NCI-H2227 (cell line): ENCODE measurements around the gene TRMT2B.
"Not testable (repeated sequence)": the region's sequence is repeated elsewhere in the genome, so short reads cannot be mapped to it uniquely, and the experiment has no call there.

Source experiments
- DNase-seq: peaks from one replicate; lab custom pipeline; 2025; ENCODE audit not compliant: unreplicated experiment; lab: John Stamatoyannopoulos, UW

Gene TRMT2B

DNA sequence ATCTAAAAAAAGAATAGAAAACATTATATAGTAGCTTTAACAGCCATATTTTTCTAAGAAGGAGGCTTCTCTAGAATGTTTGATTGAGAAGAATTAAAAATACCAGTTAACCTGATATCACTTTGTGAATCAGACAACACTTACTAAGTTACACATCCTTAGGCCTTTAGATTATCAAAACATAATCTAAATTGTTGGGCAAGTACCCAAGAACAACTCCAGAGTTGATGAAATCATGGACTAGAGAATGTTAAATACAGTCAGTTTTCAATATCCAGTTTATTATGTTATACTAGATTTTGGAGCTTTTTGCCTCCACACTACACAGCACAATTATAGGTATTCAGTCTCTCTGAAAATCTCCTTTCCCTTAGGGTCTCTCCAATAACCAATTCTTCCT is 42.8 kb downstream of the TRMT2B start:
- no peak for DNase-seq

DNA sequence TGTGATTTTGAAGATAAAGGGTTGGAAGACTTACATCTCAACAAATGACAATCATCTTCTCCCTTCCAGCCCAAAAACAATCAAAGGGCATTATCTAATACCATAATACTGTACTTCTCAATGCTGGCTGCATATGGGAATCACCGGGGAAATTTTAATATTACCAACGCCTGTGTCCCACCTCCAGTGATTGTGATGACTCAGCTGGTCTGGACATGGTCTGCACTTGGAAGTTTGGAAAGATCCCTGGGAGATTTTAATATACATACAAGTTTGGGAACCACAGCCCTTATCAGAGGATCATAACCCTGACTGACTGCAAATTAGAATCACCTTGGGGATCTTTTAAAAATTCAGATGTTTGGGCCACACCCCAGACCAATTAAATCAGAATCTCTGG is 52.5 kb downstream of the TRMT2B start:
- no peak for DNase-seq

DNA sequence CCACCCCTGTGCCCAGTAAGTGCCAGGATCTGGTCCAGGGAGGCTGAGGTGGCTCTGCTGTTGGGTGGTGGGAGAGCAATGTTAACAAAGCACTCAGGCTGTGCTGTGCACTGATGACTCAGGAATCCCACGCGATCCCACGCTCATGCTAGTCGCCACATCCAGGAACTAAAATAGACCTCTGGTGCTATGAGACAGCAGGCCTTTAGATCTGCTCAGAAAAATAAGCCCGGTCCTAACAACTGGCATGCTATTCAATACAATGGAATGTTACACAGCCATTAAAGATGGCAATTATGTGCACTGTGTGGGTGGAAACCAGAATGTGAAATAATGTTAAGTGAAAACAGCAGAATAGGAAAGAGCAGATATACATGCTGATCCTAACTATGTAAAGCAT is 56.4 kb downstream of the TRMT2B start:
- DNase-seq = no peak

DNA sequence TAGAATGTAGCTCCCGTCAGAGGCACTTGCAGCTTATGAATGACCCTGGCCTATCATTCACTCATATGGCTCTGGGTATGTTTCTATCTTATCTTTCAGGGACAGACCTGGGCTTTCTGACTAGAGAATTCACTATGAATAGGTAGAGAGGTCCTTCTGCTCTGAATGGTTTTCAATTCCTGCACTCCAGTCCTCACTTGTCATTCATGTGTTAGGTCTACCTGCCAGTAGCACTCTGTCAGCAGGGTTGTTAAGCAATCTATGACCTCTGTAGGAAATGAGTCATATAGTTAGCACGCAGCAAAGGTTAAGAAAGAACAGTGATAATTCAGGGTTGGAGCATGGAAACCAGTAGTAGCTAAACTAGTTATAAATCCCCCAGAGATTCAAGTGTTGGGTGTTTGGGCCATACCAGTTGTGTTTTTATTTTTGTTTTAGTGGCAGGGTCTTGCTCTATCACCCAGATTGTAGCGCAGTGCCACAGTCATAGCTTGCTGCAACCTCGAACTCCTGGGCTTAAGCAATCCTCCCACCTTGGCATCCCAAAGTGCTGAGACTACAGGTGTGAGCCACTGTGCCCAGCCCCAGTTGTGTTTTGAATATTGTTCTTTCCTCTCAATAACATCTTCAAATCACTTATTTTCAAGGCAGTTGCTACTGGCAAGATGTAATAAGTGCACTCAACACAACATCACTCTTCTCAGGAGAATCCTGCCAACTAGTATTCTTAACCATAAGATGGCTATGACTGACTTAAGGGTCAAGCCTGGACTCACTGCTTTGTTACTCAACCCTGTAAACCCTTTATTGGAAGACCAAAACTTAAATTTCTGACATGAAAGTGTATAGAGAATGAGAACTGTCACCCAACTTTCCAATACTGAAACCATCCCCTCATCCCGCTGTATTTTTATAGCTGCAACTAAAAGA is 57.3 kb downstream of the TRMT2B start:
- no peak for DNase-seq

DNA sequence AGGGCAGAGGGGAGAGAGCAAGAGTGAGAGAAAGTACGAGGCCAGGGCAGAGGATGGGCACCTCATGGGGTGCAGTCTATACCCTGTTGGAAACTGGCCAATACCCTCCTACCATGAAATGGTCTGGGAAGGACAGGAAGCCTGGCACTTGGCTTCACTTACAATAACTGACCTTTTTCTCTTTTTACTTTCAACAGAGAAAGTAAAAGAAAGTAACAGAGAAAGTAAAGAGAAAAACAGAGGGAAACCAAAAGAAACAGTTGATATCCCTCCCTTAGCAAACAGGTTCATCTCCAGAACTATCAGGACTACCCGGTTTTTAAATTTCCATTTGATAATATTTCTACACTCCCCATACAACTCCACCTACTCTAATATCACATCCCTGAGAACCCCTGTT is 61.8 kb downstream of the TRMT2B start:
- DNase-seq = no peak

DNA sequence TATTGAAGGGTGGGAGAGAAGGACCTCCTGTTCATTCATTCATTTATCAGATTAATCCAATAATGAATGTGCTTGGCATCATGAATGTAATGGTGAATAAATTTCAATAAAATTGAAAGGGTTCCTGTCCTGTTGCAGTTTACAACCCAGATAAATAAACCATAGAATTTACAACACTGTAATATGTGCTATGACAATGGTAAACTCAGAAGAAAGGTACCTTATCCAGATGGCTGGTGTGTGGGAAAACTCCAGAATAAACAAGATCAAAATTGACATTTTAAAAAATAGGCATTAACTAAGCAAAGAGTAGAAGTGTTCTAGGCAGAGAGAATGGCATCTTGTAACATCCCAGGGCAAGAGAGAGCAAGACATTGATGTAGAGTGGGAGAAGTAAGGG is 67.1 kb downstream of the TRMT2B start:
- DNase-seq = no peak

DNA sequence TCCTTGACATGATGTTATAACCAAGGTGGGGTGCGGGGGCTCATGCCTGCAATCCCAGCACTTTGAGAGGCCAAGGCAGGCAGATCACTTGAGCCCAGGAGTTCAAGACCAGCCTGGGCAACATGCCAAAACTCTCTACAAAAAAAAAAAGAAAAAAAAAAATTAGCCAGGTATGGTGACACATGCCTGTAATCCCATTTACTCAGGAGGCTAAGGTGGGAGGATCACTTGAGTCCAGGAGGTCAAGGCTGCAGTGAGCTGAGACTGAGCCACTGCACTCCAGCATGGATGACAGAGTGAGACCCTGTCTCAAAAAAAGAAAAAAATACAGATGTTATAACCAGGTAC is 70.4 kb downstream of the TRMT2B start:
- not testable (repeated sequence) for DNase-seq

DNA sequence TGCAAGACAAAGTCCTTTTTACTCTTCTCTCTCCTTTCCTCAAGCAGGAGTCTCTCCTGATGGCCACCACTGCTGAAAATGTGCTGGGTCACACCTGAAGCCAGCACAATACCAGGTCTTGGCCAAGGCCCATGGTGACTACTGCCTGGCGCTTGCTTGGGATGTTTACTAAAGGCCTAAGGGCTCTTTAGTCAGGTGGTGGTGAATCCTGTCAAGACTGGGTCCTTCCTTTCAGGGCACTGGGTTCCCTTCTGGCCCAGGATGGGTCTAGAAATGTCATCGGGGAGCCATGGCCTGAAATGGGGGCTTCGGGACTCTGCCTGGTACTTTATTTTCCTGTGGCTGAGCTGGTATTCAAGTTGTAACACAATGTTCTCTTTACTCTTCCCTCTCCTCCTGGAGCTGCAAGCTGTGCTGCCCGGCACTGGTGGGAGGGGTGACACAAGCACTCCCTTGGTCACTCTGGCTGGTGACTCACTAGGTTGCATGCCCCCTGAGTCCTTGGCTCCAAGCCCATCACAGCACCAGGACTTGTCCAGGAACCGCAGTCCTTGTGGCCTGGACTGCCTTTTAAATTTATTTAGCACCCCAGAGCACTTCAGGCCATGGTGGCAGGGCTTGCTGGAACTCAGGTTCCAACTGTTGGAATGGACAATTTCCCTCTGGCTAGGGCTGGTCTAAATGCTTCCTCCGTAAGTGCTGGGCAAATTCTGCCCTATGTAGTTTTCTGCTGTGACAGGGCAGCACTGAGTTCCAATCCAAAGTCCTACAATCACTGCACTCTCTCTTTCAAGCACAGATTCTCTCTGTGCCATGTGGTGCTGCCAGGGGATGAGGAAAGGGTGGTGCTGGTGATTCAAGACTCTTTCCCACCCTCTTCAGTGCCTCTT is 71.1 kb downstream of the TRMT2B start:
- no peak for DNase-seq

DNA sequence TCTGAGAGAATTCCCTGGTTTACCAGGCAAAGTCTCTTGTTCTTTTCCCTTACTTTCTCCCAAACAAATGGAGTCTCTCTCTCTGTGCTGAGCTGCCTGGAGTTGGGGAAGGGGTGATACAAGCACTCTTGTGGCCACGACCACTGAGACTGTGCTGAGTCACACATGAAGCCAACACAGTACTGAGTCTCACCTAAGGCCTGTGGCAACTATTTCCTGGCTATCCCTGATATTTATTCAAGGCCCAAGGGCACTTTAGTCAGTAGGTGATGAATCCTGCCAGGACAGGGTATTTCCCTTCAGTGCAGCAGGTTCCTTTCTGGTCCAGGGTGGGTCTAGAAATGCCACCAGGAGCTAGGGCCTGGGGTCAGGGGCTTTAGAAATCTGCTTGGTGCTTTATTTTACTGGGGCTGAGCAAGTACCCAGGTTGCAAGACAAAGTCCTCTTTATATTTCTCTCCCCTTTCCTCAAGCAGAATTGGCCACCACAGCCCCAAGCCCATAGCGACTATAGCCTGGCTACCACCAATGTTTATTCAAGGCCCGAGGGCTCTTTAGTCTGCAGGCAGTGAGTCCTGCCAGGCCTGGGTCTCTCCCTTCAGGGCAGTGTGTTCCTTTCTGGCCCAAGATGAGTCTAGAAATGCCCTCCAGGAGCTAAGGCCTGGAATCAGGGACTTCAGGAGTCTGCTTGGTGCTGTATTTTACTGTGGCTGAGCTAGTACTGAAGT is 71.9 kb downstream of the TRMT2B start:
- DNase-seq = no peak

DNA sequence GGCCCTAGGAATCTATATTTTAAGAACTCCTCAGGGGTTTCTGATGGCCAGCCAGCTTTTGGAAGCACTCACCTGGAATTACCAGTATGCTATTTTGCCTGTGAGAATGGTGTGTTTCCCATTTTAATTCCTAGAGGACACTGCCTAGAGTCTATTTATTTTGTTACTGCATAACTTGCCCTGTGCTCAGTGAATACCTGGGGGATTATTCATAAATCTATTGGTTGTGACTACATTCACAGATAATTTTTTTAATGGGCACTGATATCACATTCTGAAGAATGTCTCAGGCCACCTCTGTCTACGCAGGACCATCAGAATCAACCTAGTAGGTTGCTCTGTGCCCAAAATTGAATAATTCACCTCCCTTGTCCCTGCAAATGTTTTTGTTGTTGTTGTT is 75.7 kb downstream of the TRMT2B start:
- DNase-seq = no peak

DNA sequence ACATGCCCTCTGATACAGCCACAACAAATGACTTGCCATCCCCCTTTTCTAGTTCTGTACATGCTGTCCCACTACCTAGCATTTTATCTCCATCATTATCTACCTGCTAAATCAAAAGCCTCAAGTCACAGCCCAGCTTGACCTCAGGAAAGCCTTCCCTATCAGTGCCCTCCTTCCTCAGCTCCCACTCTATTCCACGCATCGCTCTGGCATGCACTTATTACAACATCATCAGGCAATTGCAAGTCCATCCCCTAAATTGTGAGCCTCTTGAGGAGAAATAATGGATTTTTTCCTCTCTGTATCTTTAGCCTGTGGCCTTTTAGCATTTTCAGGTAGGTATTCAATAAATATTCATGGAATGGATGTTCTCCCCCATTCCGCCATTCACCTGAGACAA is 76.7 kb downstream of the TRMT2B start:
- no peak for DNase-seq

DNA sequence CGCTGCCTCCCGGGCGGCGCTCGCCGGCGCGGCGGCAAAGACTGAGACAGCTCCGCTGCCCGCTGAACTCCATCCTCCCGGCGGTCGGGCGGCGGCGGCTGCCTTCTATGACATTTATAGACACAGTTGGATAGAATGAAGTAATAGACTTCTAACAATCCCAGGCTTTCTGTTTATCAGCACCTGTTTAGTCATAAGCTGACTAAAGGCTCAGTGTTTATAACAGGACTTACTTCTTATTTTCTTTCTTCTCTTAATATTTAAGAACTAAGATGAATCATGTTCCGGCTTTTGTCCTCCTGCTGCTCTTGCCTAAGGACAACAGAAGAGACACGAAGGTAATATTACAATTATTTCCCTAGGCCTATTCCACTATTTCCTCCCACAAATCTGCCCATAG is 78.5 kb downstream of the TRMT2B start:
- no peak for DNase-seq

DNA sequence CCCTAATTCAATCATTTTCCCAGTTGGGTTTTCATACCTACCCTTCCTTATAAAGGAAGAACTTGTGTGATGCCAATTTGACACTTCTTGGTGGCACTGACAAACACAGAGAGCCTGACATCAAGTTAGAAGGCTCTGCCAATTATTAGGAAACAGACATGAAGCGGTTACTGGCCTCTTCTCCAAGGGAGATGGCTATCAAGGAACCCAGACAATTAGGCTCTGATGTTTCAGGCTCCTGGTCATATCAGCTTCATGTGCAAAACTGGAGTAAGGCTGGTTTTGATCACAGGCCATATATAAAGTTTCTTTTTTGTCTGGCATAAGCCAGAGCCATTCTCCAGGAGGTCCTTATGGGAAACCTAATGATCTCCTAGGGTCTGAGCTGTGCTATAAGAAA is 82.0 kb downstream of the TRMT2B start:
- no peak for DNase-seq

DNA sequence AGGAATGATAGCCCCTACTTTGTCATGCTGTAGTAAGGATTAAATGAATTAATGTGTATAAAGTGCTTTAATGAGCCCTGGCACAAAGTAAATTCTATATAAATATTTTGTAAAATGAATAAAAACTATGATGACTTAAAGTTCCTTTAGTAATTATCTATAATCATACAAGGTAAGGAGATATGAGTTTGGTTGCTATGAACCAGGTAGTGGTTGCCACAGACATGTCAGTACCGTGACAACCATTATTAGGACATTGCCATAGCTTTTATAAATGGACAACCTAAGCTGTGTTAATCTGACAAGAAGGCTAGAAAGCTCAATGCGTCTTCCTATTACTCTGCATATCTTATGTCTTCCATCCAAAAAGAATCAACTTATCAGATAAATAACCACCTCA is 82.5 kb downstream of the TRMT2B start, which contains the start of gene ARL13A:
ARL13A (plus strand) TSS at position 301 of the 400 bp plus-strand sequence. CDS start 3,982 bp downstream, outside the sequence.
- DNase-seq = no peak

DNA sequence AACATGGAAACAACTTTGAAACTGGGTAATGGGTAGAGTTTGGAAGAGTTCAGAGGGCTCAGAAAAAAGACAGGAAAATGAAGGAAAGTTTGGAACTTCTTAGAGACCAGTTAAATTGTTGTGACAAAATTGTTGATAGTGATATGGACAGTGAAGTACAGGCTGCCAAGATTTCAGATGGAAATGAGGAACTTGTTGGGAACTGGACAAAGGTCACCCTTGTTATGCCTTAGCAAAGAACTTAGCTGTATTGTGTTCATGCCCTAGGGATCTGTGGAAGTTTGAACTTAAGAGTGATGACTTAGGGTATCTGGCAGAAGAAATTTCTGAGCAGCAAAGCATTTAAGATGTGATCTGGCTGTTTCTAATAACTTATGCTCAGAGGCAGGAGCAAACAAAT is 87.5 kb downstream of the TRMT2B start:
- no peak for DNase-seq

DNA sequence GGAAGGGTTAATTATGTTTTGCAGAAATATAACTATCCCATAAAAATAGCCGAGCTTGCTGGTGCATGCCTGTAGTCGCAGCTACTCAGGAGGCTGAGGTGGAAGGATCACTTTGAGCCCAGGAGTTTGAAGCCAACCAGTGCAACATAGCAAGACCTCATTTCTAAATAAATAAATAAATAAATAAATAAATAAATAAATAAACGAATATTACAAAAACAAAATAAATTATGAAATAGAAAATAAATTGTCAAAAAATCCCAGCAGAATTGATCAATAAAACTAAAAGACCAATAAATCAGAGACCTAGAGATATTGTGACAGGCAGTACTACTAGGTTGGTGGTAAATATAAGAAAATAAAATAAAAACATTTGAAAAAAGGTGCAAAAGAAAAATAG is 89.1 kb downstream of the TRMT2B start:
- no peak for DNase-seq
